ENCODE measurements around the gene TCEA3.

TCEA3 gene

DNA sequence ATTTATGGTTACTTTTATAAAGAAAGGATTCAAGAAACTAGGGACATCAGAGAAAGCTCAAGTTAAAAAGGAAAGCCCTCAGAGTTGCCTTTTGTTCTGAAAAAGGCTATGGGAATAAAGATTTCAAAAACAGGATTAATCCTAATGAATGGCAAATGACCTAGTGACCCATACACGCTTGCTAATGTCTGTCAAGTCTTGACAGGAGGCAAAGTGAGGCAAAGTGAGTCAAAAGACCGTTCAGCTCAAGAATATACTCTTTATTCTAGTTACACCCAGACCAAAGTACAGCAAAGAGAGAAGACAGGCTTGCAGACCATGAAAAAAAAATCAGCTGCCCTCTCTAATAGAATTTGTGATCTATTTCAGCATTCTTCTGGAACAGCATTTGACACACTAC, 58.4 kb downstream of the TCEA3 start:
- DNase-seq: no peak

DNA sequence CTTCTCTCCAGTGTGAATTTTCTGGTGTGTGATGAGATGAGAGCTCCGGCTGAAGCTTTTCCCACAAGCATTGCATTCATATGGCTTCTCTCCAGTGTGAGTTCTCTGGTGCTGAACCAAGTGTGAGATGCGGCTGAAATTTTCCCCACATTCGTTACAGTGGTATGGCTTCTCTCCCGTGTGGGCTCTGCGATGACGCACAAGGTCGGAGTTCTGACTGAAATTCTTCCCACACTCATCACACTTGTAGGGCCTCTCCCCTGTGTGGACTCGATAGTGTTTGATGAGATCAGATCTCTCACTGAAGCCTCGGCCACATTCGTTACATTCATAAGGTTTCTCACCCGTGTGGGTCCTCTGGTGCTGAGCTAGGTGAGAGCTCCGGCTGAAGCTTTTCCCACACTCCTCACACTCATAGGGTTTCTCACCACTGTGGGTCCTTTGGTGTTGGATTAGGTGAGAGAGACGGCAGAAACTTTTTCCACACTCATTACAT, 62.3 kb downstream of the TCEA3 start:
- no peak for DNase-seq

DNA sequence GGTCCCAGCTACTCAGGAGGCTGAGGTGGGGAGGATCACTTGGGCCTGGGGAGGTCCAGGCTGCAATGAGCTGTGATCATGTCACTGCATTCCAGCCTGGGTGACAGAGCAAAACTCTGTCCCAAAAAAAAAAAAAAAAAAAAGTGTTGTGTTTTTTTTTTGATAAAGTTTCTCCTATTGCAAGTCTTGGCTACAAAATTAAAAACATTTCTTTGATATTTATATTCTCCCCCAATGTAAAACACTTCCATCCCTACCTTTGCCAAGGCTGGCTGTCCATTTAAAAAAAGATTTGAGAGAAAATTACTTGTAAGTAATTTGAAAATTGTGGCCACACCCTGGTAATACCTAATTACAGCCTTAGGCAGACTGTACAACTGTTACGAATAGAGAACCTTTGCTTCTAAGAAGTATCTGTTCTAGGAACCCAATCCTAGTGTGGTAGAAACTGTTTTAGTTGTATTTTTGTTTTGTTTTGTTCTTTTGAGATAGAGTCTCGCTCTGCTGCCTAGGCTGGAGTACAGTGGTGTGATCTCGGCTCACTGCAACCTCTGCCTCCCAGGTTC, 66.2 kb downstream of the TCEA3 start:
- DNase-seq: no peak

DNA sequence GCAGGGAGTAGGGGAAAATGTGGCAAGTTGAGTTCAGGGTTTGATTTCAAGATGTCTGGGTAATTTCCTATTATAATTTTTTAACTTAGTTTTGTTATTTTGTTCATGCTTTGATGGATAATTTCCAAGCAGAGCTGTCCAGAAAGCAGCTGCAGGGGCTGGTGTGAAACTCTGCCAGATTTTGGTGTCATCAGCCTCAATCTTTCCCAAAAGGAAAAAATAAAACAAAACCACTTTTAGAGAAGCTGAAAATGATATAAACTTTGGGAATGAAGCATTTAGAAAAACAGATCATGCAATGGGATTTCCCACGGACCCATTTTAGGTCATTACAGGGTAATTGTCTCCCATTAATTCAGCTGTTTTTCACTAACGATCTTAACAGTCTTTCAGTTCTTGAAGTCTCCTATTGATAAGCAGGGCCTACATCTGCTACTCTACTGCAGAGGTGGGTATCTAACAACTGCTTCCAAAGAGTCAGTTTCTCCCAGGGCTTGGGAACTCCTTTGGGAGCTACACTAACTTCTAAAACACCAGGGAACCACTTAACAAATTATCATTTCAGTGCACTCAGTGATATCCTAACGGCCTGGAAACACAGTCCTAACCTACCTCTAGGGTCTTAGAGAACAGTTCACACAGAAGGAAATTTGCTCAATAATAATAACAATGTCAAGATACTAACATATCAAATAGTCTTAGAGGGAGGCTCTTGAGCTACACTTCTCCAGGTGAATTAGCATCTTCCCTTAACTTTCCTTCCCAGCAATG, 67.2 kb downstream of the TCEA3 start:
- no peak for DNase-seq

DNA sequence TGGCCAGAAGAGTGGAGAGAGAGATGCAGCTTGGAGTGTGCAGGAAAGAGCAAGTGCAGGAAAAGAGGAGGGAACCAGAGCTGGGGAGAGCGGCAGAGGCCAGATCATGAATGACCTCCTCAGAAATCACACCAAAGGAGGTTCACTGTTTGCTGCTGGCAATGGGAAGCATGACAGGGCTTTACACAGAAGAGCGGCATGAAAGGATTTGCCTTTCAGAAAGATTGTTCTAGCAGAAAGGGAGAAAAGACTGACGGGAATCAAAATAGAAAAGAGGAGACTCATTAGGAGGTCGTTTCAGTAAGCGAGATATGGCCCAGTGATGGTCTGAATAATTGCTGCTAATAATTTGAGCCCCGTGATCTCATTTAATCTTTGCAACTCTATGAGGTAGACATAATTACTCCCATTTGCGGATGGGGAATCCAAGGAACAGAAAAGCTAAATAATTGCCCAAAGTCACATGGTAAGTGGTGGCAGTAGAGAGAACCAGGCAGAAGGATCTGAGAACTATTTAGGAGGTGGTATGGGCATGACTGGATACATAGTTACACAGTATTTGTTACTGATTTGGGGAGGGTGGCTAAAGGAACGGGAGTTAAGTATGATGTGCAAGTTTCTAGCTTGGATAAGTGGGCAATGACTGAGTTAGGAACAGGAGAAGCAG, 67.9 kb downstream of the TCEA3 start:
- no peak for DNase-seq

DNA sequence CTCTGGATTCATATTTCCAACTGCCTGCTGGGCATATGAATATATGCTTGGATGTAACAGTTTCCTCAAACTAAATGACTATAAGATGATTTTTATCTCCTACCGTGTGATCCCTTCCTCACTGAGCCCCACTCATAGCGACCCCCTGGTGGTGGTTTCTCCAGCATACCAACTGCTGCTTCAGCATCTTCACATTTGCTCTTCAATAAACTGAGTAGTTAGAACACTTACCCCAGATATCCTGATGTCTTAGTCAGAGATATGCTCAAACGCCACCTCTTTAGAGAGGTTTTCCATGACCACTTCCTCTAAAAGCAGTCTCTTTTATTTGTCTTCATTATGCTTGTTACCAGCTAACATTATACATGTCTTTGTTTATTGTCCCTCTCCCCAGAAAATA, 70.3 kb downstream of the TCEA3 start:
- DNase-seq: no peak

DNA sequence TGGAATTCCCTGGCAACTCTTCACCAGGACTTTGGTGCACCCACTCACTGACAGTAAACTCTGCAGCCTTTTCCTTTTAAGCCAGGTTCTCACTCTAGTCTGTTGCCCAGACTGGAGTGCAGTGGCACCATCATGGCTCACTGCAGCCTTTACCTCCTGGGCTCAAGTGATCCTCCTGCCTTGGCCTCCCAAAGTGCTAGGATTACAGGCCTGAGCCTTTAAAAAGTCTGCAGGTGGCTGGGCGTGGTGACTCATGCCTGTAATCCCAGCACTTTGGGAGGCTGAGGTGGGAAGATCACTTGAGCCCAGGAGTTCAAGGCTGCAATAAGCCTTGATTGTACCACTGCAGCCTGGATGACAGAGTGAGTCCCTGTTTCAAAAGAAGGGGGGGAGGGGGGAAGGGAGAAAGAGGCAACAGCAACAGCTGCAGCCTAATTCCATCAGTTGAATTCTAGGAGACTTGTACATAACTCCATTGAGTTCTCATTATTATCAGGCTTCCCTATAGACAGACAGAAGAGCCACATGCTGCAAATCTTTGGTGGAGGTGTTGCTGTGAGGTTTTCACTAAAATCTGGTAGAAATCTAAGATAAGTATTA, 72.4 kb downstream of the TCEA3 start:
- no peak for DNase-seq

DNA sequence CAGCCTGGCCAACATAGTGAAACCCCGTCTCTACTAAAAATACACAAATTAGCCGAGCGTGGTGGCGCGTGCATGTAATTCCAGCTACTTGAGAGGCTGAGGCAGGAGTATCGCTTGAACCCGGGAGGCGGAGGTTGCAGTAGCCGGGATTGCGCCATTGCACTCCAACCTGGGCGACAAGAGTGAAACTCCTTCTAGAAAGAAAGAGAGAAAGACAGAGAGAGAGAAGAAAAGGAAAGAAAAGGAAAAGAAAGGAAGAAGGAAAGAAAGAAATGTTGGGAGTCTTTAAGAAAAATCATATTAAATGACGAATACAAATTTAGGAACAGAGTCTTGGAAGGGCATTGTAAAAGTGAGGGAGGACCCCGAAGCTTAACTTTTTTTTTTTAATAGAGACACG, 78.6 kb downstream of the TCEA3 start:
- no peak for DNase-seq

DNA sequence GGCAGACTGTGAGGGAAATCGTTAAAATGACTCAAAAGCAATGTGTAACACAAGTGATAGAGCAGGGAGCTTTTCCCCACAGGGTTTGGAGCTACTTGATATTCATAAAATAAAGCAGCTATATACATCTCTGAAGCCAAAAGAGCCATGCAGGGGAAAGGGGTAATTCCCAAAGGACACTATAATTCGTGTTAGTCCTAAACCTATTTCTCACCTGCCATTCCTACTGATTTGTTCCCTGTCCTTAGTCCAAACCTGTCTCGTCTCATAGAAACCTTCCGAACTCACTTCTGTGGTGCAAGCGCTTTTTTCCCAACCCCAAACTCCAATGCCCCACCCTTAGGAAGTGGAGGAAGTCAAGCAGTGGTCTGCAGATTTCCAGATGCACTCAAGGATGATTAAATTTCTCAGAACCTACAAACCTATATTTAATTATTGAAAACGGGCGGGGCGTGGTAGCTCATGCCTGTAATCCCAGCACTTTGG, 79.5 kb downstream of the TCEA3 start:
- DNase-seq: no peak

DNA sequence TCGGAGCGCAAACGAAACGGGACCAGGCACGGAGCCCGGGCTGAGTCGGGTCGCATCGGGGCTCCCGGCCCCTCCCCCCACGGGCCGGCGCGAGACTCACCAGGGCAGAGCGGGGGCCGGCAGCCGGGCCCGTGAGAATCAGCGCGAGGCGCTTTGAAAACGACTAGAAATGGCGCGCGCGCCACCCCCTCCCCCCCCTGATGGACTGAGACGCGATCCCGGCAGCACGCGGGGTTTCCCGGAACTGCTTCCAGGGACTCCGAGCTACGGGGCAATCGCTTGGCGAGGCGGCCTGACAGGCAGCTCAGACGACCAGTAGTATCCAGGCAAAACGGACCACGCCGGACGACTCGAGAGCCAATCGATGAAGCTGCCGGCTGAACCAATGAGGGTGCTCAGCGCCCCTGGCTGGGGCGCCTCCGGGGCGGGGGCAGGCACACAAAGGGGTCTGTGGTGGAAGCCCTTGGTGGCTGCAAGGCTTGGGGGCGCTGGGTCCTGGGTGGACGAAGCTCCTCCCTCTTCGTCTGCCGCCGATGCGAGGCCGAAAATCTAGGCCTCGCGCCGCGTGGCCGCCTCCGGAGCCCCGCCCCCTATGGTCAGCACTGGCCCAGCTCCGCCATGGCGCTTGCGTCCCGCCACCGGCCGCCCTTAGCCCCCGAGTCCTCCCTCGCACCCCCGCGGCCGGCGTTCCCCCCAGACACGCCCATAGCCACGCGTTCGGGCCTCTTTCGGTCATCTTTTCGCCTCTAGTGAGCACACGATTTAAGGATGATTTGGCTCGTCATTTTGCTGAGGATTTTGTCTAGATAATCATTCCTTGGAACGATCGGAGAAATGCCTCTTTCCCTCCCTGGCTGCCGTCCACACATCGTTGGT, 80.2 kb downstream of the TCEA3 start, which contains the start of gene HNRNPR:
Gene HNRNPR, minus strand, starts transcription at position 174 of the 876 bp plus-strand sequence. CDS start 3,276 bp downstream, outside the sequence.
- peak; percentile 100 for DNase-seq

DNA sequence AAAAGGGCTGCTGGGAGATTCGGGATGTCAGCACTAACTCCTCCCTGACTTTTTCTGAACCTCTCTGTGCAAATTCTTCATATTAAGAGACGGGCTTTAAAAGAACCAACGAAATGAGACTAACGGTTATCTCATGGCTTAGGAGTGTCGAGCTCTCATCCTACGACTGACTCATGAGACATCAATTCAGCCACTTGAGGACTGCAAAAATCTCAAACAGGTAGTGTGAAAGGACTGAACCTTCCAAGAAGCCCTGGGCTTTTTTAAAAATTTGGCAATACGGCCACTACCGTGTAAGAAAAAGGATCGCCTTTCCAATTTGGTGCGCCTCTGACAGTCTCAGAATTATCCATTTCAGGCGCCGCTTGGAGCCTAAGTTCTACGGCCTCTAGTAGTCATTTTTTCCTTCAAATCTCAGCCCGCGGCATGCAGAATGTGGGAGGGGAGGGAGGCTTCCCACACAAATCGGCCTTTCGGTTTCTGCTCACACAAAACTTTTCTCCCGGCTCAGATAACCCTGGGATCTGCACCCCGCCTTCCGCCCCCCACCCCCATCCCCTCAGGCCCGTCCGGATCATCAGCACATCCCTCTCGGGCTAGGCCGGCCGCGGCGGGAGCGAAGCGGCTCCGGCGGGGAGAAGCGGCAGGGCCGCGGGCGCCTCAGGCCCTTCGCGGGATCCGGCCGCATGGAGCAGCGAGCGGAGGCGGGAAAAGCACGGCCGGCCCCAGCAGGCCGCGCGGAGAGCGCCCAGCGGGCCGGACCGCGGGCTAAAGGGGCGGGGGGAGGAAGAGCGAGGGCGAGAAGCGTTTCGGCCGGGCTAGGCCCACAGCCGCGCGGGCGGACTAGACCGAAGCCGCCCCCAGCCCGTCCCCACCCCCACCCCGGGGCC, 81.1 kb downstream of the TCEA3 start:
- peak; percentile 42 to 51 for DNase-seq

DNA sequence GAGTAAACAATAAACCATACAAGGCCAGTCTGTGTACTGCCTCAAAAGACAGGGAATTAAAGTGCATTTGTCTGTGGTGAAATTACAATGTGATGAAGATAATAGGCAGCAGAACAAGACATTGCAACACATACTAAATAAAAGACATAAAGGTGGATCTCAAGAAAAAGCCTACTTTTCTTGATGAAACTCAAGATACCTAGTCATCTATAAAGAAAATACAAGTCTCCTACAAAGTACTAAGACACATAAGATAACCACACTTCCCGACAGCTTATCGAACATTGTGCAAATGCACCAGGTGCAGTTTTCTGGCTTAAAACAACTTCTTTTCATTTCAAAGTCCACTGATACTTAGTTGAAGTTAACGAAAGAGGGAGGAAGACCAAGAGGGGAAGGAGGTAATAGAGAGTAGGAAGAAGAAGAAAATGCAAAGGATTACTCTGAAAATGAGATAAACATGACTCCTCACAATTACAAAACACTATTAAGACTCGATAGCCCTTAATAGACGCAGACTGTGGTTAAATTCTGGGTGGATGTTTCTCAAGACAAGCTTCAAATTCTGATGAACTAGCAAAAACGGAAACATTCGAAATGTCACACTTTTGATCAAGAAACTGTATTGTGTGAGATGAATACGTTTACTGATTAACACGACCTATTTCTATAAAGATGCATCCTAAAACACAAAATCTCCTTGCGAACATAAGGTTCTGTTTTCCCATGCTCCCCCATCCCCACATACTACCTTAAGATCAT, 82.4 kb downstream of the TCEA3 start:
- peak; percentile 16 for DNase-seq

DNA sequence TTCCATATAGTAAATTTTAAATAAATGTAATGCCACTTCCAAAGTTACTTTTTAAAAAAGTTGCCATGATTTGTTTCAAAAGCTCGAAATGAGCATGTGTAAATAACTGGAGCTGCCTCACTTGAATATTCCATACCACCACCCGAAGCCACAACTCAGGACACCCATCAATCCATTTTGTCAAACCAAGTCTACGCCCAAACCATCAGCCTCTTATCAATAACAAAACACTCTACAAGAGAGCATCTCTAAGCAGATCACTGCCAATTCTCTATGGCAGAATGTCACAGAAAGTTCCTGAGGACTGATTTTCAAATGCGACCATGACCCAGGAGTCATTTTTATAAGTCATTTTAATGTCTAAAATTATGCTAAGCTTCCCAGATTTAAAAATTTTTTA, 84.9 kb downstream of the TCEA3 start:
- DNase-seq: no peak

DNA sequence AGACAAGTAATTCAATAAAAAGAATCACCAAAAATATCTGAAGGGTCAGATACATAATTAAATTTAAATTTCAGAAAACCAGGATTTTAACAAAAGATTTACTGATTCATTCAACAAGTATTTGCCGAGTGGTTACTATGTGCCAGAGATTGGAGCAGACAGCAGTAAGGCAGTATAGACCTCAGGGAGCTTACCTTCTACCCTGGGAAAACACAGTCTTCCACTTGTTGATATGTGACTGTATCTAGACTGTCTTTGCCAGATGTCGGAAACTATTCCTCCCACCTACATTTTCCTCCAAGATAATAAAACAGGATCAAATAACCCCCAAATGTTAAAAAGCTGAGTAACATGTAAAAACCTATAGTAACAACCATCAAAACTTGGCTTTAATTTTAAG, 86.7 kb downstream of the TCEA3 start:
- no peak for DNase-seq

DNA sequence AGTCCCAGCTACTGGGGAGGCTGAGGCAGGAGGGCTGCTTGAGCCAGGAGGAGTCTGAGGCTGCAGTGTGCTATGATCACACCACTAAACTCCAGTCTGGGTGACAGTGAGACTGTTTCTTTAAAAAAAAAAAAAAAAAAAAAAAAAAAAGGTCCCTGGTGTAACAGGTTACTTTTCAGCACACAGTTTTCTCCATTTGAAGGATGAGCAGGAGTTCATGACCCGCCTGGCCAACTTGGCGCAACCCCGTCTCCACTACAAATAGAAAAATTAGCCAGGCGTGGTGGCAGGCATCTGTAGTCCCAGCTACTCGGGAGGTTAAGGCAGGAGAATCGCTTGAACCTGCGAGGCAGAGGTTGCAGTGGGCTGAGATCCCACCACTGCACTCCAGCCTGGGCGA, 92.8 kb downstream of the TCEA3 start:
- DNase-seq: no peak
